ENCODE measurements around the gene GNLY. TPM values are rescaled to one million over a fixed set of nuclear protein-coding genes. Genes with fewer than 3 reads are reported as not detected.

Gene GNLY
- total RNA-seq, 1 experiment from 2014 or later = not detected

DNA sequence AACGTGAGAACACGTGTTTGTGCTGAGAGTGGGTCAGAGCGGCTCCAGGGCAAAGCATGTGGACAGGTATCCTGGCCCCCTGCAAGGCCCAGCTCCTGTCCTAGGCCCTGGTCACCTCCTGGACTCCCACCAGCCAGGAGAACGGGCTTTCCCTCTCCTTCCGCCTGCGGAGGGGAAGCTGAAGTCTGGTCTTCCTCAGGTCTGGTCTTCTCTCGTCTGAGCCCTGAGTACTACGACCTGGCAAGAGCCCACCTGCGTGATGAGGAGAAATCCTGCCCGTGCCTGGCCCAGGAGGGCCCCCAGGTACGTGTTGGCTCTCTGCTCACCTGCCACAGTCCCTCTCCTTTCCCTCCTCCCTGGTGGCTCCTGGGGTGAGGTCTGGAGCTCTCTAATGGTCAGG lies 963 bp downstream of the GNLY start:
- H3K36me3 ChIP-seq (ENCODE audit: control insufficient read depth, insufficient read depth, low read length) = no peaks in the 10 kb centered on the region
- Mint-ChIP-seq H3K36me3 (ENCODE audit: insufficient read depth, unreplicated experiment) (no peaks in the 10 kb centered on the region), H3K4me3 (ENCODE audit: unreplicated experiment) (no peak overlapping the region), H3K27me3 (ENCODE audit: insufficient read depth, unreplicated experiment) (peaks cover 7% of the 10 kb centered on the region), H3K9me3 (ENCODE audit: unreplicated experiment) (no peaks in the 10 kb centered on the region), H3K27ac (ENCODE audit: unreplicated experiment) (no peak overlapping the region), H3K4me1 (ENCODE audit: low read depth, unreplicated experiment) (peaks cover 7% of the 10 kb centered on the region)
- ChIA-PET POLR2A (no interaction called here), CTCF (no interaction called here)
- no peak for DNase-seq
- H3K4me1 ChIP-seq = peaks cover 5% of the 10 kb centered on the region
- BruUV-seq (replicated peaks) = no TSS peak
- no peaks in the 10 kb centered on the region for H3K27me3 ChIP-seq (replicated peaks; ENCODE audit: control insufficient read depth, insufficient read depth, low read length)
- H3K4me3 ChIP-seq (ENCODE audit: low read depth, low read length) = no peak overlapping the region
- H3K9me3 ChIP-seq = no peaks in the 10 kb centered on the region
- TF ChIP-seq, protein P1, sequence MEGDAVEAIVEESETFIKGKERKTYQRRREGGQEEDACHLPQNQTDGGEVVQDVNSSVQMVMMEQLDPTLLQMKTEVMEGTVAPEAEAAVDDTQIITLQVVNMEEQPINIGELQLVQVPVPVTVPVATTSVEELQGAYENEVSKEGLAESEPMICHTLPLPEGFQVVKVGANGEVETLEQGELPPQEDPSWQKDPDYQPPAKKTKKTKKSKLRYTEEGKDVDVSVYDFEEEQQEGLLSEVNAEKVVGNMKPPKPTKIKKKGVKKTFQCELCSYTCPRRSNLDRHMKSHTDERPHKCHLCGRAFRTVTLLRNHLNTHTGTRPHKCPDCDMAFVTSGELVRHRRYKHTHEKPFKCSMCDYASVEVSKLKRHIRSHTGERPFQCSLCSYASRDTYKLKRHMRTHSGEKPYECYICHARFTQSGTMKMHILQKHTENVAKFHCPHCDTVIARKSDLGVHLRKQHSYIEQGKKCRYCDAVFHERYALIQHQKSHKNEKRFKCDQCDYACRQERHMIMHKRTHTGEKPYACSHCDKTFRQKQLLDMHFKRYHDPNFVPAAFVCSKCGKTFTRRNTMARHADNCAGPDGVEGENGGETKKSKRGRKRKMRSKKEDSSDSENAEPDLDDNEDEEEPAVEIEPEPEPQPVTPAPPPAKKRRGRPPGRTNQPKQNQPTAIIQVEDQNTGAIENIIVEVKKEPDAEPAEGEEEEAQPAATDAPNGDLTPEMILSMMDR (IDR thresholded peaks at IDR 0.05; ENCODE audit: insufficient read depth in 1 of 2, low read depth in 1 of 2, low read length in 1 of 2, severe bottlenecking in 1 of 2, unreplicated experiment in 1 of 2) = no peak
- intact Hi-C loops (cut with micrococcal nuclease; ENCODE audit: unreplicated experiment) = no loop called here

- H3K27me3 ChIP-seq (replicated peaks; ENCODE audit: control insufficient read depth, insufficient read depth, low read length) = no peaks in the 10 kb centered on the region
- no peak overlapping the region for H3K27ac Mint-ChIP-seq (ENCODE audit: unreplicated experiment)
- no peaks in the 10 kb centered on the region for H3K36me3 ChIP-seq (ENCODE audit: control insufficient read depth, insufficient read depth, low read length)
- peaks cover 7% of the 10 kb centered on the region for H3K4me1 Mint-ChIP-seq (ENCODE audit: low read depth, unreplicated experiment)
- H3K36me3 Mint-ChIP-seq (ENCODE audit: insufficient read depth, unreplicated experiment) = no peaks in the 10 kb centered on the region
- peaks cover 2% of the 10 kb centered on the region for H3K27me3 Mint-ChIP-seq (ENCODE audit: insufficient read depth, unreplicated experiment)
- BruUV-seq (replicated peaks) = no TSS peak
- no peaks in the 10 kb centered on the region for H3K9me3 Mint-ChIP-seq (ENCODE audit: unreplicated experiment)
- H3K4me3 ChIP-seq (ENCODE audit: low read depth, low read length) = no peak overlapping the region
- ChIA-PET POLR2A (no interaction called here), CTCF (no interaction called here)
- DNase-seq = peak; percentile 39 to 58
- no peaks in the 10 kb centered on the region for H3K9me3 ChIP-seq
- intact Hi-C loops (cut with micrococcal nuclease; ENCODE audit: unreplicated experiment) = no loop called here
- TF ChIP-seq, protein P1 (IDR thresholded peaks at IDR 0.05; ENCODE audit: insufficient read depth in 1 of 2, low read depth in 1 of 2, low read length in 1 of 2, severe bottlenecking in 1 of 2, unreplicated experiment in 1 of 2) = no peak
- no peak overlapping the region for H3K4me3 Mint-ChIP-seq (ENCODE audit: unreplicated experiment)
- H3K4me1 ChIP-seq = peaks cover 5% of the 10 kb centered on the region
Measured at GRCh38 chr2:85695691-85696668, 1.8 kb downstream of the GNLY start.

DNA sequence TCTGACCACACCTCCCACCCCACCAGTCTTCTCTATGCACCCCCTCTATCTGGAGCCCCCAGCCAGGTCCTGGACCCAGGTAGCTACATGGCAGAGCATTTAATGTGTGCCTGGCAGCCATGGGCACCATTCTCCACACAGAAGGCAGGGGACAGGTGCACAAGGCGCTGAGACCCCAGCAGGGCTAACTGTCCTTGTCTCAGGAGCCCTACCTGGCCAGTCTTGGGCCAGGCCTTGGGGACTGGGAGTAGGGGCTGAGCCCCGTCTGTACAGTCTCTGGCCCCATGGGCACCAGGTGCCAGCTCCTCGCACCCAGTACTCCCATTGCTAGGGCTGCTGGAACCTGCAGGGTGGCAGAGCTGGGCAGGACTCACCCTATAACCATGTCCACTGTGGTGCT lies 2.9 kb downstream of the GNLY start:
- Histone ChIP-seq H3K4me3 (ENCODE audit: low read depth, low read length) (no peak overlapping the region), H3K9me3 (no peaks in the 10 kb centered on the region), H3K27me3 (replicated peaks; ENCODE audit: control insufficient read depth, insufficient read depth, low read length) (no peaks in the 10 kb centered on the region), H3K4me1 (peaks cover 5% of the 10 kb centered on the region), H3K36me3 (ENCODE audit: control insufficient read depth, insufficient read depth, low read length) (no peaks in the 10 kb centered on the region)
- DNase-seq = no peak
- H3K27ac Mint-ChIP-seq (ENCODE audit: unreplicated experiment) = no peak overlapping the region
- intact Hi-C loops (cut with micrococcal nuclease; ENCODE audit: unreplicated experiment) = no loop called here
- no peaks in the 10 kb centered on the region for H3K36me3 Mint-ChIP-seq (ENCODE audit: insufficient read depth, unreplicated experiment)
- BruUV-seq (replicated peaks) = no TSS peak
- H3K9me3 Mint-ChIP-seq (ENCODE audit: unreplicated experiment) = no peaks in the 10 kb centered on the region
- ChIA-PET POLR2A (interaction anchor here (0.6 kb wide), 1 partner anchor 22 kb away, joined by 3 read pairs; no protein-coding TSS in a partner anchor), CTCF (no interaction called here)
- H3K27me3 Mint-ChIP-seq (ENCODE audit: insufficient read depth, unreplicated experiment) = peaks cover 2% of the 10 kb centered on the region
- TF ChIP-seq, protein P1 (IDR thresholded peaks at IDR 0.05; ENCODE audit: insufficient read depth in 1 of 2, low read depth in 1 of 2, low read length in 1 of 2, severe bottlenecking in 1 of 2, unreplicated experiment in 1 of 2) = no peak
- no peak overlapping the region for H3K4me3 Mint-ChIP-seq (ENCODE audit: unreplicated experiment)
- peaks cover 7% of the 10 kb centered on the region for H3K4me1 Mint-ChIP-seq (ENCODE audit: low read depth, unreplicated experiment)
